ENCODE data around the gene KMT2E.

GRCh38 chr7:105037319-105037718 is 23.3 kb downstream of the KMT2E start:
- TF ChIP-seq TAF1 (IDR thresholded peaks at IDR 0.05; ENCODE audit: low read depth, low read length) = no peak
- no peak for TF ChIP-seq POLR2A (IDR thresholded peaks at IDR 0.05; ENCODE audit: low read depth, low read length)
- no peak for TF ChIP-seq POLR2AphosphoS5 (IDR thresholded peaks at IDR 0.05; ENCODE audit: low read depth, low read length)
- no peak for TF ChIP-seq POU2F2 (IDR thresholded peaks at IDR 0.05; ENCODE audit: low read depth, low read length)
- no peak for TF ChIP-seq SPI1 (IDR thresholded peaks at IDR 0.05; ENCODE audit: low read depth, low read length)
